DOHH2 (cell line): ENCODE measurements around the gene BCAR1.

ENCODE experiments used
- CTCF ChIP-seq: fragments of 200-600 bp; sonication (generic); IDR thresholded peaks from one replicate; pipeline ENCODE4 v1.5.1; 2014; ENCODE audit warnings: antibody characterized with exemption, mild to moderate bottlenecking, low read depth, low read length; ENCODE audit not compliant: poor library complexity, severe bottlenecking
- EZH2phosphoT487 ChIP-seq: fragments of 200-600 bp; sonication (generic); IDR thresholded peaks from 2 replicates; pipeline ENCODE4 v1.6.1; 2017; ENCODE audit warnings: borderline replicate concordance, mild to moderate bottlenecking, antibody characterized with exemption, low read length, moderate library complexity, mixed read lengths

GRCh38 chr16:75226550-75227360, 24.7 kb downstream of the BCAR1 start:
- TF ChIP-seq CTCF, result no peak
- TF ChIP-seq EZH2phosphoT487, result no peak
